Prostate gland (tissue), 2 donors: ENCODE results near the gene PTPRD. TPM values are rescaled to one million over a fixed set of nuclear protein-coding genes. Genes with fewer than 3 reads are reported as not detected.

ENCODE experiments used
- DNase-seq: peaks from one replicate; pipeline ENCODE4 v3.0.0-alpha.2; 2019; ENCODE audit warnings: low spot score
- H3K27ac ChIP-seq, 2 donors: fragments of 200-600 bp; sonication (generic); 2 replicates each; pipeline ENCODE4 v1.5.1; 2017 to 2019
- H3K27me3 ChIP-seq: fragments of 200-600 bp; sonication (generic); replicated peaks from 2 replicates; pipeline ENCODE4 v1.5.1; 2019; ENCODE audit not compliant: insufficient read depth
- H3K36me3 ChIP-seq, 2 donors: fragments of 200-600 bp; sonication (generic); 1 replicate in 1 of 2; 2 replicates in 1 of 2; pipeline versions ENCODE4 v1.5.1 to v1.8.1; 2017 to 2019
- H3K4me1 ChIP-seq: fragments of 200-600 bp; sonication (generic); replicated peaks from 2 replicates; pipeline ENCODE4 v1.5.1; 2019
- H3K4me3 ChIP-seq, 2 donors: fragments of 200-600 bp; sonication (generic); 2 replicates each; pipeline ENCODE4 v1.5.1; 2017 to 2019
- H3K9me3 ChIP-seq: fragments of 200-600 bp; sonication (generic); 2 replicates; pipeline ENCODE4 v1.5.1; 2017
- POLR2A ChIP-seq: fragments of 450-650 bp; IDR thresholded peaks from one replicate; pipeline ENCODE4 v1.6.1; 2016; ENCODE audit warnings: antibody characterized with exemption, mild to moderate bottlenecking
- POLR2AphosphoS5 ChIP-seq: sonication (generic); formaldehyde crosslinking; IDR thresholded peaks from one replicate; pipeline ENCODE4 v1.6.1; 2017; ENCODE audit warnings: antibody characterized with exemption
- WGBS: methylation state at CpG from one replicate; pipeline ENCODE4 v1.1.5; 2018; 5-methylcytosine and 5-hydroxymethylcytosine counted together
- intact Hi-C: fragments of 100-400 bp; cut with DNase I; formaldehyde crosslinking; loops from one replicate; pipeline ENCODE4 v1.14.2; 2022
- total RNA-seq, 2 donors: library from RNA; depleted of rRNA; stranded (reverse); fragments of >200 nt; gene quantifications; one replicate each; pipeline ENCODE4 v1.1.0, GENCODE V29; 2016
- TF ChIP-seq, protein P1 (sequence below), 4 experiments: fragments of 200-600 bp in 2 of 4; fragments of 450-650 bp in 2 of 4; sonication (generic) in 2 of 4; IDR thresholded peaks; 1 replicate in 3 of 4; 2 replicates in 1 of 4; pipeline ENCODE4 v1.5.1; 2016 to 2019; ENCODE audit warnings: antibody characterized with exemption in 4 of 4, mild to moderate bottlenecking in 2 of 4, moderate library complexity in 2 of 4

Gene PTPRD
- total RNA-seq, 2 donors from 2014 or later, result 5.8 to 23.1 TPM

DNA sequence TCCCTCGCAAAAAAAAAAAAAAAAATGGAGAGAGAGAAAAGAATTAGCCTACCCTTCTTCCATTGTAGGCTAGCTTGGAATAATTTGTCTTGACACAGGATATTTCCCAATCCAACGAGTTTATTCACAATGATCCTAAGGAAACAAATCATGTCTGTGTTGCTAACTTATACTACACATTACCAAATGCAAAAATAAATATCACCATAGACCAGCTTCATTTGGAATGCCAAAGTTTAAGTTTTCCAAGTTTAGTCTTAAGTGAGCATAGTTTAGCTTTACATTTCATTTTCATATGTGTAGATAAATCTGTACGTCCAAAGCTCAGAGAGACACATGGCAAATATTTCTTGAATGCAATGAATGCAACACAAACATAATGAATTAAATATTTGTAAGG lies 1707.1 kb downstream of the PTPRD start:
- no peaks in the 10 kb centered on the region for H3K4me1 ChIP-seq
- no peak overlapping the region for H3K27ac ChIP-seq
- intact Hi-C loops, result no loop called here
- no peaks in the 10 kb centered on the region for H3K36me3 ChIP-seq
- TF ChIP-seq POLR2A (no peak), POLR2AphosphoS5 (no peak)
- TF ChIP-seq, protein P1, sequence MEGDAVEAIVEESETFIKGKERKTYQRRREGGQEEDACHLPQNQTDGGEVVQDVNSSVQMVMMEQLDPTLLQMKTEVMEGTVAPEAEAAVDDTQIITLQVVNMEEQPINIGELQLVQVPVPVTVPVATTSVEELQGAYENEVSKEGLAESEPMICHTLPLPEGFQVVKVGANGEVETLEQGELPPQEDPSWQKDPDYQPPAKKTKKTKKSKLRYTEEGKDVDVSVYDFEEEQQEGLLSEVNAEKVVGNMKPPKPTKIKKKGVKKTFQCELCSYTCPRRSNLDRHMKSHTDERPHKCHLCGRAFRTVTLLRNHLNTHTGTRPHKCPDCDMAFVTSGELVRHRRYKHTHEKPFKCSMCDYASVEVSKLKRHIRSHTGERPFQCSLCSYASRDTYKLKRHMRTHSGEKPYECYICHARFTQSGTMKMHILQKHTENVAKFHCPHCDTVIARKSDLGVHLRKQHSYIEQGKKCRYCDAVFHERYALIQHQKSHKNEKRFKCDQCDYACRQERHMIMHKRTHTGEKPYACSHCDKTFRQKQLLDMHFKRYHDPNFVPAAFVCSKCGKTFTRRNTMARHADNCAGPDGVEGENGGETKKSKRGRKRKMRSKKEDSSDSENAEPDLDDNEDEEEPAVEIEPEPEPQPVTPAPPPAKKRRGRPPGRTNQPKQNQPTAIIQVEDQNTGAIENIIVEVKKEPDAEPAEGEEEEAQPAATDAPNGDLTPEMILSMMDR (IDR thresholded peaks at IDR 0.05), result no peak
- no peaks in the 10 kb centered on the region for H3K27me3 ChIP-seq
- no peaks in the 10 kb centered on the region for H3K9me3 ChIP-seq
- 76% methylated on average over 3 of the region's 3 CpGs for WGBS
- no peak for DNase-seq
- no peak overlapping the region for H3K4me3 ChIP-seq

DNA sequence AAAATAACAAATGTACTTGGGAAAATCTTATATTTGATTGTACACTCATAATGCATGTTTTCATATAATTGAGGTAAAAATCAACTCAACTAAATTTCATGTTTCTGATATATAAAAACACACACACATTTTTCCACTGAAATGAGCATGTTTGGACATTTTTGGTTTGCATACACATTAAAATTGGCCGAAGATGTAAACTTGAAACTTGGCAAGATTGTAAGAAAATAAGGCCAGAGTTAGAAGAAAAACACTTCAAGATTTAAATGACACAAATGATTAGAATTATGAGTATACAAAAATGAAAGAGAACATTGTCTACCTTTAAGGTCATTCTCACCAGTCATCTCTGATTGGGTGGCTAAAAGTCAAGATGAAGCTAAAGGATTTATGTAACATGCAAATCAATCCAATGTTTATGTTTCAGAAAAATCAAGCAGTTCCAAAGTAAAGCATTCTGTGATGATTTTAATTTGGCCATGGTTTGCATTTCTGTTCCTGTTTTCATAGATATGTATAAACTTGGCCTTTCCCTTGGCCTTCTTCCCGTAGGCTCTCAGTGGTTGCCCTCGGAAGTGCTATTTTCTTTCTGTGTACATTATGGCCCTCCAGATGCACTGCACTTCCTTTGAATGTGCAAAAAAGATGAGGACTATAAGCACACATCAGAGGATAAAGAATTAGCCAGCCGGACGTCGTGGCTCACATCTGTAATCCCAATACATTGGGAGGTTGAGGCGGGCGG lies 1707.9 kb downstream of the PTPRD start:
- no peak overlapping the region for H3K4me3 ChIP-seq
- no peak for DNase-seq
- no peaks in the 10 kb centered on the region for H3K36me3 ChIP-seq
- H3K27me3 ChIP-seq, result no peaks in the 10 kb centered on the region
- TF ChIP-seq POLR2A (no peak), POLR2AphosphoS5 (no peak)
- TF ChIP-seq, protein P1 (IDR thresholded peaks at IDR 0.05), result no peak
- H3K9me3 ChIP-seq, result no peaks in the 10 kb centered on the region
- H3K4me1 ChIP-seq, result no peaks in the 10 kb centered on the region
- intact Hi-C loops, result no loop called here
- WGBS, result 79% methylated on average over 8 of the region's 8 CpGs
- H3K27ac ChIP-seq, result no peak overlapping the region

DNA sequence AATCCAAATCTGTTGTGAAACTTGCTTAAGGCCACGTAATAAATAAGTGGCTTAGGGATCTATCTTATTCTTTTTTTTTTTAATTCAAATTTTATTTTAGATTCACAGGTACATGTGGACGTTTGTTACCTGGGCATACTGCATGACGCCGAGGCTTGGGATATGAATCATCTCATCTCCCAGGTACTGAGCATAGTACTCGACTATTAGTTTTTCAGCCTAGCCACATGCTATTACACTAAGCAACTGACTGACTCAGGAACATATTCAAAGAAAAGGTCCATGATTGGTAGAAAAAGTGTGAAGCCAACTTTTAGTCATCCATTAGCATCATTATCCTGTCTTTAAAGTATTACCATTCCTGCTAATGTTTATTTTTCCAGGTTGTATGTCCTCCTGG lies 1709.7 kb downstream of the PTPRD start:
- TF ChIP-seq, protein P1 (IDR thresholded peaks at IDR 0.05), result no peak
- TF ChIP-seq POLR2AphosphoS5 (no peak), POLR2A (no peak)
- no peaks in the 10 kb centered on the region for H3K9me3 ChIP-seq
- H3K4me1 ChIP-seq, result no peaks in the 10 kb centered on the region
- intact Hi-C loops, result no loop called here
- no peak overlapping the region for H3K4me3 ChIP-seq
- WGBS, result 74% methylated on average over 5 of the region's 5 CpGs
- H3K27me3 ChIP-seq, result no peaks in the 10 kb centered on the region
- no peaks in the 10 kb centered on the region for H3K36me3 ChIP-seq
- H3K27ac ChIP-seq, result no peak overlapping the region
- DNase-seq, result no peak

DNA sequence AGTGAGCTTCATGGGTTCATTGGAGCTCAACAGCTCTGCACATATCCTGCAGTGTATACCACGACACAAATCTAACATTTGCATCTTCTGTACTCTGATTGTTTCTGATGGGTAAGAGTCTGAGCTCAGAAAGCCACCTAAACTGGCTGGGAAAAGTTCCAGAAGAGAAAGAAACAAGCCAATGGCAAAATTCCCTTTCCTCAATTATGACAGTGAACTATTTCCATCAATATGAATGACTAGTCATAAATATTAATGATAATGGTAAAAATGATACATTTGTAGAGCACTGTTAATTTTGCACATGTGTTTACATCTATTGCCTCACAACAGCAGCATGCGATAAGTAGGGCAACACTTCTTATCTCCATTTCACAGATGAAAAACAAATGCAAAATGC lies 1711.7 kb downstream of the PTPRD start:
- WGBS, result 84% methylated on average over 2 of the region's 2 CpGs
- no peaks in the 10 kb centered on the region for H3K9me3 ChIP-seq
- H3K4me1 ChIP-seq, result no peaks in the 10 kb centered on the region
- TF ChIP-seq POLR2AphosphoS5 (no peak), POLR2A (no peak)
- TF ChIP-seq, protein P1 (IDR thresholded peaks at IDR 0.05), result no peak
- no peaks in the 10 kb centered on the region for H3K27me3 ChIP-seq
- no peaks in the 10 kb centered on the region for H3K36me3 ChIP-seq
- H3K27ac ChIP-seq, result no peak overlapping the region
- DNase-seq, result no peak
- no peak overlapping the region for H3K4me3 ChIP-seq
- intact Hi-C loops, result no loop called here

DNA sequence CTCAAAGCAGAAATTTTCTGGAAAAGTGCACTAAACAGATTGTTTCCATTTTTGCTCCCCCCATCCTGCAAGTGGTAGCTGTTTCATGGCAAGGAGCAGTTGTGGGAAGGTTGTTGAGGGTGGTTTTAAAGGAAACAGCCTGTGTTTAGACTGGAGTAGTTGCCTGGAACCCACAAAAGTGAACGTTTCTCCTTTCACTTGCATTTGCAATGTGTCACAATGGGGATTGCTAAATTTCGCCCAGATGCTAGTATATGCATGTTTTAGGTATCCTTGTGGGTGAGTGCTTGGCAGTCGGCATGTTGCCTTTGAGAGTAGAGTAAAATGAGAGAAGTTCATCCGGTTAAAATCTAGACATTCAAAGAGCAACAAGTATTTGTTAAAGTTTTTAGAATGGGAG lies 1713.3 kb downstream of the PTPRD start:
- H3K27me3 ChIP-seq, result no peaks in the 10 kb centered on the region
- no peak overlapping the region for H3K27ac ChIP-seq
- H3K4me1 ChIP-seq, result no peaks in the 10 kb centered on the region
- TF ChIP-seq POLR2AphosphoS5 (no peak), POLR2A (no peak)
- TF ChIP-seq, protein P1 (IDR thresholded peaks at IDR 0.05), result no peak
- intact Hi-C loops, result loop anchor here (5.0 kb wide), 2 partner anchors 412 to 1327 kb away; no protein-coding TSS in a partner anchor
- H3K4me3 ChIP-seq, result no peak overlapping the region
- 66% methylated on average over 4 of the region's 4 CpGs for WGBS
- no peaks in the 10 kb centered on the region for H3K9me3 ChIP-seq
- no peak for DNase-seq
- no peaks in the 10 kb centered on the region for H3K36me3 ChIP-seq
